ENCODE measurements around the gene RAET1L. TPM values are rescaled to one million over a fixed set of nuclear protein-coding genes. Genes with fewer than 3 reads are reported as not detected.

The RAET1L gene
- total and polyA plus RNA-seq, 2 donors (not counting 1 experiment from before 2014, with no cell fraction given) = not detected

DNA sequence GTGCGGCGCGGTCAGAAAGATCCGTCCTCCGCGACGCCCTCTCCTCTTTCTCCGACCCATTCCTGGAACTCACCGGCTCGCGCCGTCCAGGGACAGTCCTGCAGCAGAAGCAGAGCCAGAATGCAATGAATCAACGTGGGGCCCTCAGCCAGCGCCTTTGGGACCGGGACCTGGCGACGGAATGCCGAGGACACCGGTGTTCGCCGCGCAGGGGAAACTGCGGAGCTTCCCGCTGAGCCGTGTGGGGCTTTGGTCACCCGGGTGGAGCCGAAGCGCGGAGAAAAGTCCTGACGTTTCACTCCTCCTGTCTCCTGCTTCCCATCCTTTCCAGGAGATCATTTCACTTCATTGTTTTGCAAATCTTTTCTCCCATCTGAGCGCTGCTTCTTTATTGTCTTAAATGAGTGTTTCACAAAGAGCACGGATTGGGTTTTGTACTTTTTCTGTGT, 35.1 kb downstream of the RAET1L start:
- H3K27ac Mint-ChIP-seq = no peak overlapping the region
- peaks cover 5% of the 10 kb centered on the region for H4K20me1 ChIP-seq (ENCODE audit: control insufficient read depth, insufficient read depth, low read length, poor library complexity, severe bottlenecking)
- no peaks in the 10 kb centered on the region for H3K79me2 ChIP-seq (ENCODE audit: control insufficient read depth, insufficient read depth, low read length)
- ATAC-seq (ENCODE audit: low read depth) (no peak), DNase-seq (no peak)
- H3K27me3 ChIP-seq (replicated peaks in 1 of 4; ENCODE audit: control extremely low read depth in 1 of 4, control insufficient read depth in 3 of 4, insufficient read depth in 4 of 4, low read length in 3 of 4) = peaks cover 0 to 84% (median 67%) of the 10 kb centered on the region in 4 experiments
- H3K36me3 ChIP-seq (replicated peaks in 1 of 2; ENCODE audit: control extremely low read depth in 1 of 2, control insufficient read depth in 1 of 2, extremely low read depth in 1 of 2, insufficient read depth in 2 of 2, low read length in 1 of 2) = no peaks in the 10 kb centered on the region
- WGBS (ENCODE audit: insufficient coverage) = 8% methylated on average over 30 of the region's 32 CpGs
- CTCF ChIA-PET = interaction anchor here (0.6 to 2.4 kb wide), 5 partner anchors 27 to 274 kb away, joined by 3 to 8 read pairs (median 4); no protein-coding TSS in a partner anchor
- H3K4me1 ChIP-seq (ENCODE audit: control insufficient read depth in 2 of 2, insufficient read depth in 2 of 2, low read length in 2 of 2) = peaks cover 29 to 38% of the 10 kb centered on the region in 2 donors
- peak overlapping the region in 3 of 5 experiments; percentile 55 to 68 (median 63) for H3K4me3 ChIP-seq (ENCODE audit: control extremely low read depth in 1 of 5, extremely low read depth in 1 of 5, insufficient read depth in 1 of 5, low read depth in 2 of 5, low read length in 4 of 5)
- H3K4me1 Mint-ChIP-seq = peaks cover 31% of the 10 kb centered on the region
- H3K9me3 Mint-ChIP-seq (ENCODE audit: insufficient read depth) = no peaks in the 10 kb centered on the region
- H3K4me3 Mint-ChIP-seq = peak overlapping the region; percentile 90
- peaks cover 79% of the 10 kb centered on the region for H3K27me3 Mint-ChIP-seq
- peak overlapping the region; percentile 75 for H2AFZ ChIP-seq (ENCODE audit: insufficient read depth, low read depth, low read length, poor library complexity, severe bottlenecking)
- peak; percentile 40 for TF ChIP-seq EZH2 (IDR thresholded peaks at IDR 0.05; ENCODE audit: borderline replicate concordance, insufficient read depth, low read depth, low read length, poor library complexity, severe bottlenecking)
- TF ChIP-seq, protein P1, sequence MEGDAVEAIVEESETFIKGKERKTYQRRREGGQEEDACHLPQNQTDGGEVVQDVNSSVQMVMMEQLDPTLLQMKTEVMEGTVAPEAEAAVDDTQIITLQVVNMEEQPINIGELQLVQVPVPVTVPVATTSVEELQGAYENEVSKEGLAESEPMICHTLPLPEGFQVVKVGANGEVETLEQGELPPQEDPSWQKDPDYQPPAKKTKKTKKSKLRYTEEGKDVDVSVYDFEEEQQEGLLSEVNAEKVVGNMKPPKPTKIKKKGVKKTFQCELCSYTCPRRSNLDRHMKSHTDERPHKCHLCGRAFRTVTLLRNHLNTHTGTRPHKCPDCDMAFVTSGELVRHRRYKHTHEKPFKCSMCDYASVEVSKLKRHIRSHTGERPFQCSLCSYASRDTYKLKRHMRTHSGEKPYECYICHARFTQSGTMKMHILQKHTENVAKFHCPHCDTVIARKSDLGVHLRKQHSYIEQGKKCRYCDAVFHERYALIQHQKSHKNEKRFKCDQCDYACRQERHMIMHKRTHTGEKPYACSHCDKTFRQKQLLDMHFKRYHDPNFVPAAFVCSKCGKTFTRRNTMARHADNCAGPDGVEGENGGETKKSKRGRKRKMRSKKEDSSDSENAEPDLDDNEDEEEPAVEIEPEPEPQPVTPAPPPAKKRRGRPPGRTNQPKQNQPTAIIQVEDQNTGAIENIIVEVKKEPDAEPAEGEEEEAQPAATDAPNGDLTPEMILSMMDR (IDR thresholded peaks at IDR 0.05) = no peak
- peak overlapping the region; percentile 71 for H3K9ac ChIP-seq (ENCODE audit: low read length)
- H3K9me3 ChIP-seq (ENCODE audit: control extremely low read depth in 1 of 3, control insufficient read depth in 2 of 3, insufficient read depth in 1 of 3, low read length in 2 of 3) = peaks cover 0 to 36% (median 13%) of the 10 kb centered on the region in 3 donors
- H3K27ac ChIP-seq (ENCODE audit: low read length in 2 of 2) = no peak overlapping the region
- POLR2A ChIA-PET = no interaction called here
- intact Hi-C loops (cut with micrococcal nuclease) = loop anchor here (1.0 to 2.0 kb wide), 2 partner anchors 15 to 26 kb away; no protein-coding TSS in a partner anchor
- H3K4me2 ChIP-seq (replicated peaks; ENCODE audit: low read depth, low read length, poor library complexity, severe bottlenecking) = peak overlapping the region; percentile 99

DNA sequence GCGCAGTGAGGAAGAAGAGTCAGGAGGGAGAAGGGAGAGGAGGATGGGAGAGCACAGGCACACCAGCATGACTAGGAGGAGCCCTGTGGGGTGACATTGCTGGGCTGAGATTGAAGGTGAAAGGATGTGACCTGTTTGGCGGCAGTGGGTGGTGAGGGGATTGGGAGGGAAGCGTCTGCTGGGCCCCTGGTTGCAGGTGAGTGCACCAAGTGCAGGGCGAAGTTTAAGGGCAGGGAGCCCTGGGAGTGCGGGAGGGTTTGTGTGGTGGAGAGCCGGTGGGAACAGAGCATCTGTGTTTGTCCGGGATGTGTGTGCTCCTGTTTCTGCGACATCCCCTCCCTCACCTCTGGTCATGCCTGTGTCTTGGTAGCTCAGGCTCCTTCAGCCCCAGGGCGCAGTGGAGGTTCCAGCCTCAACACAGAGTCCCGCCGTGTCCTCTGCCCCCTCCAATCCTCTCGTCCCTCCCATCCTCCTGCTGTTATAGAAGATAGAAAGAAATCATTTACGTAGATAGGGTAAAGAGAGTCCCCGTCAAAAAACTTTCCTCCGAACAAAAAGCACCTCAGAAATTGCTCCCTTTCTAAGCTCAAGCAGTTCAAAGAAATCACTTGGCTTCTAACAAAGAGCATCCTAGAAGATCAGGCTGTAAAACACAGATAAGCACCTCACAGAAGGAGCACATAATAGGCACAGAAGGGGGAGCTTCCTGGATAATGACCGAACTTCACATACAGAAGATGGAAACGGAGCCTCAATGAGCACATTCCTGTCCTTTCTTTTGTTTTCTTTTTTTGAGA, 36.6 kb downstream of the RAET1L start:
- WGBS (ENCODE audit: insufficient coverage) = 14% methylated on average over 8 of the region's 17 CpGs
- peaks cover 85% of the 10 kb centered on the region for H3K27me3 Mint-ChIP-seq
- Histone ChIP-seq H3K4me3 (ENCODE audit: control extremely low read depth in 1 of 5, extremely low read depth in 1 of 5, insufficient read depth in 1 of 5, low read depth in 2 of 5, low read length in 4 of 5) (no peak overlapping the region), H3K4me2 (replicated peaks; ENCODE audit: low read depth, low read length, poor library complexity, severe bottlenecking) (no peak overlapping the region), H3K4me1 (ENCODE audit: control insufficient read depth in 2 of 2, insufficient read depth in 2 of 2, low read length in 2 of 2) (peaks cover 29 to 40% of the 10 kb centered on the region in 2 donors), H3K27me3 (replicated peaks in 1 of 4; ENCODE audit: control extremely low read depth in 1 of 4, control insufficient read depth in 3 of 4, insufficient read depth in 4 of 4, low read length in 3 of 4) (peaks cover 0 to 83% (median 70%) of the 10 kb centered on the region in 4 experiments), H3K79me2 (ENCODE audit: control insufficient read depth, insufficient read depth, low read length) (no peaks in the 10 kb centered on the region), H3K9ac (ENCODE audit: low read length) (no peak overlapping the region), H3K9me3 (ENCODE audit: control extremely low read depth in 1 of 3, control insufficient read depth in 2 of 3, insufficient read depth in 1 of 3, low read length in 2 of 3) (peaks cover 0 to 37% (median 13%) of the 10 kb centered on the region in 3 donors), H3K36me3 (replicated peaks in 1 of 2; ENCODE audit: control extremely low read depth in 1 of 2, control insufficient read depth in 1 of 2, extremely low read depth in 1 of 2, insufficient read depth in 2 of 2, low read length in 1 of 2) (no peaks in the 10 kb centered on the region), H4K20me1 (ENCODE audit: control insufficient read depth, insufficient read depth, low read length, poor library complexity, severe bottlenecking) (peaks cover 5% of the 10 kb centered on the region), H3K27ac (ENCODE audit: low read length in 2 of 2) (no peak overlapping the region), H2AFZ (ENCODE audit: insufficient read depth, low read depth, low read length, poor library complexity, severe bottlenecking) (no peak overlapping the region)
- no peak overlapping the region for H3K4me3 Mint-ChIP-seq
- TF ChIP-seq EZH2 (IDR thresholded peaks at IDR 0.05; ENCODE audit: borderline replicate concordance, insufficient read depth, low read depth, low read length, poor library complexity, severe bottlenecking) = no peak
- TF ChIP-seq, protein P1 (IDR thresholded peaks at IDR 0.05) = no peak
- peak; percentile 43 for DNase-seq
- ATAC-seq (ENCODE audit: low read depth) = no peak
- peak overlapping the region; percentile 42 for H3K27ac Mint-ChIP-seq
- POLR2A ChIA-PET = no interaction called here
- H3K9me3 Mint-ChIP-seq (ENCODE audit: insufficient read depth) = no peaks in the 10 kb centered on the region
- intact Hi-C loops (cut with micrococcal nuclease) = no loop called here
- H3K4me1 Mint-ChIP-seq = peaks cover 31% of the 10 kb centered on the region
- CTCF ChIA-PET = interaction anchor here (1.8 kb wide), 1 partner anchor 18 kb away, joined by 3 read pairs; no protein-coding TSS in a partner anchor

Data from B cell (primary cell).